ENCODE measurements around the gene PFDN1. TPM values are rescaled to one million over a fixed set of nuclear protein-coding genes. Genes with fewer than 3 reads are reported as not detected.

PFDN1 gene
- total and polyA plus RNA-seq, 10 of the 15 experiments (the other 5 are each of a cell fraction or from before 2014, with no cell fraction given), result 62.9 to 193 (median 102) TPM

GRCh38 chr5:140344683-140345423 lies 42.0 kb upstream of the PFDN1 start:
- H3K4me2 ChIP-seq (ENCODE audit: control insufficient read depth, insufficient read depth), result 0 out of 2 replicates have a peak overlapping the region, but pooled peaks have one; percentile 10
- ChIA-PET RAD21 (ENCODE audit: unreplicated experiment) (interaction anchor here (0.9 to 9.2 kb wide), 6 partner anchors 15 to 105 kb away, joined by 3 to 131 read pairs (median 6); no protein-coding TSS in a partner anchor), SMC1A (ENCODE audit: uncharacterized antibody, unreplicated experiment) (interaction anchor here (1.0 to 12.2 kb wide), 12 partner anchors 10 to 374 kb away, joined by 3 to 345 read pairs (median 3); no protein-coding TSS in a partner anchor), CTCF (interaction anchor here (0.8 to 16.9 kb wide), 14 partner anchors 11 to 376 kb away, joined by 3 to 774 read pairs (median 5); partner anchors contain the start of gene PFDN1), POLR2A (interaction anchor here (0.5 to 1.9 kb wide), 4 partner anchors 9 to 100 kb away, joined by 3 to 8 read pairs (median 7); no protein-coding TSS in a partner anchor)
- intact Hi-C loops (cut with micrococcal nuclease; ENCODE audit: unreplicated experiment) (loop anchor here (5.0 kb wide), 1 partner anchor 43 kb away; the partner anchor contains the start of gene PFDN1), in situ Hi-C loops (cut with MboI) (no loop called here)
- no peak overlapping the region for H3K9ac ChIP-seq (ENCODE audit: control insufficient read depth, insufficient read depth, low read length)
- no peak overlapping the region for H3K4me3 ChIP-seq
- H3K79me2 ChIP-seq (ENCODE audit: control insufficient read depth, insufficient read depth, low read length), result peaks cover 3% of the 10 kb centered on the region
- no peaks in the 10 kb centered on the region for H3K36me3 ChIP-seq (ENCODE audit: control insufficient read depth in 2 of 2, insufficient read depth in 2 of 2, low read length in 1 of 2)
- no peaks in the 10 kb centered on the region for H4K20me1 ChIP-seq (ENCODE audit: control insufficient read depth, insufficient read depth)
- FAIRE-seq (no peak), DNase-seq (ENCODE audit: low read depth, low spot score) (no peak), ATAC-seq (no peak)
- H3K4me1 ChIP-seq (ENCODE audit: control insufficient read depth, insufficient read depth, low read length), result peaks cover 40% of the 10 kb centered on the region
- 51% methylated on average over 4 of the region's 4 CpGs for WGBS (ENCODE audit: insufficient coverage, insufficient replicate concordance, low lambda C conversion rate, missing lambda C conversion rate)
- H3K9me3 ChIP-seq (replicated peaks; ENCODE audit: control insufficient read depth, insufficient read depth, low read length), result no peaks in the 10 kb centered on the region
- no peak overlapping the region for H3K27ac ChIP-seq (ENCODE audit: control insufficient read depth, insufficient read depth)
- no peak overlapping the region for H2AFZ ChIP-seq (ENCODE audit: control insufficient read depth, low read depth, low read length)
- BruUV-seq (replicated peaks), result TSS peak; percentile 49
- no peaks in the 10 kb centered on the region; a peak in 1 of 4 replicates for H3K27me3 ChIP-seq (replicated peaks in 1 of 2; ENCODE audit: control insufficient read depth in 2 of 2, insufficient read depth in 2 of 2, low read length in 1 of 2)
- TF ChIP-seq PAX8 (IDR thresholded peaks at IDR 0.05) (no peak), POLR2A (IDR thresholded peaks at IDR 0.05; ENCODE audit: low read depth, low read length) (no peak), HCFC1 (IDR thresholded peaks at IDR 0.05; ENCODE audit: low read length) (no peak), RCOR1 (conservative IDR thresholded peaks at IDR 0.05; ENCODE audit: low read depth, low read length) (no peak), SIX5 (IDR thresholded peaks at IDR 0.05; ENCODE audit: low read depth, low read length, severe bottlenecking) (no peak), BCL11A (IDR thresholded peaks at IDR 0.05; ENCODE audit: low read depth, low read length) (no peak), WRNIP1 (IDR thresholded peaks at IDR 0.05; ENCODE audit: borderline replicate concordance, low read depth, low read length) (no peak), FOS (IDR thresholded peaks at IDR 0.05; ENCODE audit: borderline replicate concordance, extremely low read depth, insufficient read length) (no peak), RFX5 (IDR thresholded peaks at IDR 0.05; ENCODE audit: low read depth, low read length) (no peak), RBBP5 (conservative IDR thresholded peaks at IDR 0.05) (no peak), RUNX3 (IDR thresholded peaks at IDR 0.05; ENCODE audit: low read length) (no peak), MTA3 (IDR thresholded peaks at IDR 0.05; ENCODE audit: borderline replicate concordance, low read length) (no peak), TARDBP (IDR thresholded peaks at IDR 0.05; ENCODE audit: borderline replicate concordance) (no peak), CBX3 (IDR thresholded peaks at IDR 0.05; ENCODE audit: borderline replicate concordance, low read depth) (no peak), NR2F1 (conservative IDR thresholded peaks at IDR 0.05) (no peak)
- TF ChIP-seq, protein P1, sequence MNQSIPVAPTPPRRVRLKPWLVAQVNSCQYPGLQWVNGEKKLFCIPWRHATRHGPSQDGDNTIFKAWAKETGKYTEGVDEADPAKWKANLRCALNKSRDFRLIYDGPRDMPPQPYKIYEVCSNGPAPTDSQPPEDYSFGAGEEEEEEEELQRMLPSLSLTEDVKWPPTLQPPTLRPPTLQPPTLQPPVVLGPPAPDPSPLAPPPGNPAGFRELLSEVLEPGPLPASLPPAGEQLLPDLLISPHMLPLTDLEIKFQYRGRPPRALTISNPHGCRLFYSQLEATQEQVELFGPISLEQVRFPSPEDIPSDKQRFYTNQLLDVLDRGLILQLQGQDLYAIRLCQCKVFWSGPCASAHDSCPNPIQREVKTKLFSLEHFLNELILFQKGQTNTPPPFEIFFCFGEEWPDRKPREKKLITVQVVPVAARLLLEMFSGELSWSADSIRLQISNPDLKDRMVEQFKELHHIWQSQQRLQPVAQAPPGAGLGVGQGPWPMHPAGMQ (IDR thresholded peaks at IDR 0.05; ENCODE audit: borderline replicate concordance), result no peak
- TF ChIP-seq, protein P2, sequence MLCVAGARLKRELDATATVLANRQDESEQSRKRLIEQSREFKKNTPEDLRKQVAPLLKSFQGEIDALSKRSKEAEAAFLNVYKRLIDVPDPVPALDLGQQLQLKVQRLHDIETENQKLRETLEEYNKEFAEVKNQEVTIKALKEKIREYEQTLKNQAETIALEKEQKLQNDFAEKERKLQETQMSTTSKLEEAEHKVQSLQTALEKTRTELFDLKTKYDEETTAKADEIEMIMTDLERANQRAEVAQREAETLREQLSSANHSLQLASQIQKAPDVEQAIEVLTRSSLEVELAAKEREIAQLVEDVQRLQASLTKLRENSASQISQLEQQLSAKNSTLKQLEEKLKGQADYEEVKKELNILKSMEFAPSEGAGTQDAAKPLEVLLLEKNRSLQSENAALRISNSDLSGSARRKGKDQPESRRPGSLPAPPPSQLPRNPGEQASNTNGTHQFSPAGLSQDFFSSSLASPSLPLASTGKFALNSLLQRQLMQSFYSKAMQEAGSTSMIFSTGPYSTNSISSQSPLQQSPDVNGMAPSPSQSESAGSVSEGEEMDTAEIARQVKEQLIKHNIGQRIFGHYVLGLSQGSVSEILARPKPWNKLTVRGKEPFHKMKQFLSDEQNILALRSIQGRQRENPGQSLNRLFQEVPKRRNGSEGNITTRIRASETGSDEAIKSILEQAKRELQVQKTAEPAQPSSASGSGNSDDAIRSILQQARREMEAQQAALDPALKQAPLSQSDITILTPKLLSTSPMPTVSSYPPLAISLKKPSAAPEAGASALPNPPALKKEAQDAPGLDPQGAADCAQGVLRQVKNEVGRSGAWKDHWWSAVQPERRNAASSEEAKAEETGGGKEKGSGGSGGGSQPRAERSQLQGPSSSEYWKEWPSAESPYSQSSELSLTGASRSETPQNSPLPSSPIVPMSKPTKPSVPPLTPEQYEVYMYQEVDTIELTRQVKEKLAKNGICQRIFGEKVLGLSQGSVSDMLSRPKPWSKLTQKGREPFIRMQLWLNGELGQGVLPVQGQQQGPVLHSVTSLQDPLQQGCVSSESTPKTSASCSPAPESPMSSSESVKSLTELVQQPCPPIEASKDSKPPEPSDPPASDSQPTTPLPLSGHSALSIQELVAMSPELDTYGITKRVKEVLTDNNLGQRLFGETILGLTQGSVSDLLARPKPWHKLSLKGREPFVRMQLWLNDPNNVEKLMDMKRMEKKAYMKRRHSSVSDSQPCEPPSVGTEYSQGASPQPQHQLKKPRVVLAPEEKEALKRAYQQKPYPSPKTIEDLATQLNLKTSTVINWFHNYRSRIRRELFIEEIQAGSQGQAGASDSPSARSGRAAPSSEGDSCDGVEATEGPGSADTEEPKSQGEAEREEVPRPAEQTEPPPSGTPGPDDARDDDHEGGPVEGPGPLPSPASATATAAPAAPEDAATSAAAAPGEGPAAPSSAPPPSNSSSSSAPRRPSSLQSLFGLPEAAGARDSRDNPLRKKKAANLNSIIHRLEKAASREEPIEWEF (IDR thresholded peaks at IDR 0.05; ENCODE audit: insufficient replicate concordance, low read depth, low read length), result no peak
